Brain microvascular endothelial cell (primary cell): Measurements from ENCODE around the gene SCD5.

ENCODE experiments used
- DNase-seq: peaks from one replicate; pipeline ENCODE4 v3.0.0-alpha.2; 2020
- H3K27ac ChIP-seq: fragments of 250-450 bp; sonication (Bioruptor Pico); 2 replicates; pipeline ENCODE4 v1.5.1; 2020; ENCODE audit warnings: mild to moderate bottlenecking, moderate library complexity
- H3K27me3 ChIP-seq: fragments of 250-450 bp; sonication (Bioruptor Pico); replicated peaks from 2 replicates; pipeline ENCODE4 v1.5.1; 2020; ENCODE audit warnings: mild to moderate bottlenecking
- H3K36me3 ChIP-seq: fragments of 250-450 bp; sonication (Bioruptor Pico); replicated peaks from 2 replicates; pipeline ENCODE4 v1.5.1; 2020; ENCODE audit warnings: mild to moderate bottlenecking
- H3K4me3 ChIP-seq: 2 replicates; pipeline ENCODE4 v1.5.1; 2011; ENCODE audit warnings: low read depth, mild to moderate bottlenecking, control low read depth, low read length, moderate library complexity
- CTCF ChIP-seq: IDR thresholded peaks from 2 replicates; pipeline ENCODE4 v1.5.1; 2011; ENCODE audit warnings: low read depth, mild to moderate bottlenecking, moderate library complexity, low read length, control low read depth, inconsistent platforms; ENCODE audit errors: missing control alignments
- in situ Hi-C: cut with HindIII; loops from 2 replicates; pipeline ENCODE4 v1.10.0; 2017; ENCODE audit warnings: low sequenced_read_pairs, low pct_ligation_motif_present

The SCD5 gene

DNA sequence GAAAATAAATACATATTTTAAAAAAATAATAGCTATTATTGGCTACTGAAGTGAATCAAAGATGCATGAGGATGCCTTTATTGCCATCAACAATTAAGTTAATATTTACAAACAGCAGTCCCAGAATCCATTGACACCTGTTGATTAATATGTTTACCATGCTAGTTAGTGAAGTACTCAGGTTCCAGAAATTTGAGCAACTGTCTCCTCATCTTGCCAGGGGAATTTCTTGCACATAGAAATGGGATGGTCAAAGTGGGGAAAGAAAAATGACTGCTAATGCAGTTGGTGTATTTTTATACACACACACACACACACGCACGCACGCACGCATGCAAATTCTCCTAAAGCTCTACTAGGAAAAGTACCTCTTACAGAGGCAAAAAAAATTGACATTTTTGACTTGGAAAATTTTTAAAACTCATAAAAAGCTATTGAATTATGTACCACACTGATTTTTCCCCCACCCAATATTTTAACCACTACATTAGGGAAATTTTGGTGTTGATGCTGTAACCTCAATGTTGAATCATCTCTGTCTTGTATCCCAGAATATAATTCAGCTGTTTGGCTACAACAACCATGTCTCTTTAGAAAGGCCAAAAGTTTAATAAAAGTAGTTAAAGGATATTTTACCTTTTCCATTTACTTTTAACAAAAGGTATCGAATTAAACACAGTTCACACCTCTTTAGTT lies 131.5 kb downstream of the SCD5 start:
- Histone ChIP-seq H3K27ac (no peak overlapping the region), H3K27me3 (no peaks in the 10 kb centered on the region), H3K36me3 (no peaks in the 10 kb centered on the region), H3K4me3 (no peak overlapping the region)
- no peak for DNase-seq
- in situ Hi-C loops = no loop called here
- no peak for TF ChIP-seq CTCF

DNA sequence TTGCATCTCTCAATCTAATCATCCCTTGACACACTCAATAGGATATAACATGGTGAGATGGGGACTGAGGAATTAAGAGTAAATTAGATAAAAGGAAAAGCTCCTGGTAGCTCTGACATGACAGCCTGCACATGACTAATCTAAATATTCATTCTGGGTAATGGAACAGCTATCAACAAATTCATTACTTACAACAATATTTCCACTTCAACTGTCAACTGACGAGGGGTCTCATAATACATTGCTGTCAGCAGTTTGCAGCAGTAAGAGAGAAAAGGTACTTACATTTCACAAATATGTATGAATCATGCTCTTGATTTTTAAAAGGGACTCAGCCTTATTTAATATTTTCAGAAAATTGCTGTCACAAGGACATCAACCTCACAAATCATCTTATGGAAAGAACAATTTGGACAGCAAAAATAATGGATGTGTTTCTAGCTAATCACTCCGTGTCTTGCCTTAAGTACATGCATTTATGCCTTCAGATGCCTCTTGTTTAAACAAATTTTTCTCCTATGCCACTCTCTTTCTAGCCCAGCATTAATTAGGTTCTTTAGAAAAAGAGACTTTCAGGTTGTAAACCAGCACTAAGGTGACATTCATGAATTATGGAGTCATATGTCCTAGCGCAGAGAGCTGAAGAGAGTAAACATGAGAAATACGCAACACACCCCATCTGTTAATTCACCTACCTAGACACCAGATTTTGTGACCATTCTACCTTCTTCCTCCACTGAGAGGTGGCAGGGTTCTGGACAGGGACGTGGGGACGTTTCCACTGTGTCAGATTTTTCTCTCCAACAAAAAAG lies 137.2 kb downstream of the SCD5 start:
- in situ Hi-C loops = no loop called here
- Histone ChIP-seq H3K27me3 (no peaks in the 10 kb centered on the region), H3K36me3 (no peaks in the 10 kb centered on the region), H3K27ac (no peak overlapping the region), H3K4me3 (no peak overlapping the region)
- TF ChIP-seq CTCF = no peak
- no peak for DNase-seq

- Histone ChIP-seq H3K27ac (no peak overlapping the region), H3K36me3 (no peaks in the 10 kb centered on the region), H3K4me3 (no peak overlapping the region), H3K27me3 (no peaks in the 10 kb centered on the region)
- DNase-seq = no peak
- in situ Hi-C loops = no loop called here
- TF ChIP-seq CTCF = no peak
These were observed 146.5 kb downstream of the SCD5 start for GRCh38 chr4:82652062-82652461.

GRCh38 chr4:82650868-82651267 lies 147.7 kb downstream of the SCD5 start:
- Histone ChIP-seq H3K27ac (no peak overlapping the region), H3K27me3 (no peaks in the 10 kb centered on the region), H3K4me3 (no peak overlapping the region), H3K36me3 (no peaks in the 10 kb centered on the region)
- no peak for DNase-seq
- in situ Hi-C loops = no loop called here
- no peak for TF ChIP-seq CTCF

DNA sequence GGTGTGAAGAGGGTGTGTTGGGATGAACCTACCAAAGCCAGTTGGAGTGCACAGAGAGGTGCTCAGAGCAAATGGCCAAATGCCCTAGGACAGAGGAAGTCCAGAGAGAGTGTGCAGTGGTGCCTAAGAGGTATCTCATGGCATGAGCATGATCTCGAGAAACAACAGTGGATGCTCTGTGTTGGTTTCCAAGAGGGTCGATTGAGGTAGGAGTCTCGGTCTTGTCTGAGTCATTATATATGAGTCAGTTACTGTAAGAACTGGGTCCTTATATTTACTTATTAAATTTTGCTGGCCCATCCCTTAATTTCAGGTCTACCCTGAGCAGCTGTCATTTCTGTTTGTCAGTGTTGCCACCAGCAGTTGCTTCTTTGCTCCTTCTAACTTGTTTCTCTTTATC lies 150.2 kb downstream of the SCD5 start:
- Histone ChIP-seq H3K27me3 (no peaks in the 10 kb centered on the region), H3K27ac (no peak overlapping the region), H3K36me3 (no peaks in the 10 kb centered on the region), H3K4me3 (no peak overlapping the region)
- TF ChIP-seq CTCF = no peak
- peak; percentile 22 for DNase-seq
- in situ Hi-C loops = no loop called here
